Measurements from ENCODE around the gene ANKRD44. TPM values are rescaled to one million over a fixed set of nuclear protein-coding genes. Genes with fewer than 3 reads are reported as not detected.

Gene ANKRD44
- total RNA-seq, 1 donor from 2014 or later, result 6.9 TPM

- intact Hi-C loops (cut with micrococcal nuclease), result loop anchor here (10.0 kb wide), 1 partner anchor 177 kb away; no protein-coding TSS in a partner anchor
- ATAC-seq (no peak), DNase-seq (no peak)
These were observed 112.7 kb downstream of the ANKRD44 start for GRCh38 chr2:197197895-197198311.

DNA sequence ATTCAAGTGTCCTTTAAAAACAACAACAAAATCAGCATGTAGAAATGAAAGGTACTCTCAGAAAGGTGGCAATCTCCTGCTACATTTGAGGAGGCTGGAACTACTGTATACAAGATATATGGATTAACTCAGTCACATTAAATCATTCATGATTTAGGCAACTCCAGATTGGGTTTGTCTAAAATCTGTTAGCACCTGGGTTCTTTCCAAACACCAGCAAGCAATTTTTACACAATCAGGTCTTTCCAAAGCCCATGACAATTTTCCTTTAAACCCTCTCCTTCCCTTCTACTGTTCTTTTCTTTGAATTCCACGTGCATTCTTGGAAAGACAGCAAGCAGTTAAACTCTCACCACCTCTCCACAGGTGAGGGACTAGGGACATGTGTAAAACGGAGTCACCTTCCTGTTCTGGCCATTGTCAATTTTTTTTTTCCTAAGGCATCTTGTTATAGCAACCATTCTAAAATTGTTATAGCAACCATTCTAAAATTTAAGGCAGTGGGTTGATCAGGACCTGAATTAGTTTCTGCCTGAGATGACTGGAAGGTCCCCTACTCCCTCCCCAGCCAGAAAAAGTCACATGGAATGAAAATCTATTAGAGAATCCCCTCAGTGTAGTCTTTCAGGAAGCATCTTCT lies 113.9 kb downstream of the ANKRD44 start:
- DNase-seq (no peak), ATAC-seq (no peak)
- intact Hi-C loops (cut with micrococcal nuclease), result loop anchor here (10.0 kb wide), 1 partner anchor 178 kb away; no protein-coding TSS in a partner anchor

DNA sequence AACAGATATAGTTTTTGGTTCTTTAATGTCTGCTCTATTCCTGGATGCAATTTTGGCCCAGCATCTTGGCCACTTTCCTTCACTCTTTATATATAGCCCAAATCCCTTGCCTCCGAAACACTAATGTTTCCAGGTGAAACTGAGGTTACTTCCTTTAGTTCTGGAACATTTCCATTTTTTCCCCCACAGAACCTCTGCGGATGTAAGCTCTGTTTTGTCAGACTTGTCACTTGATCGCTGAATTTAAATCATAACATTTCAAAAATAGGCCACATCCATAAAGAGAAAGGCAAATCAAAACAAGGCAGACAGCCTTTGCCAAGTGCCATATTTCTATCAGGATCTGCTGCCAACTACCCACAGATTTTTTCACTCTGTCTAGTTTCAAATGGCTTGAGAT lies 115.1 kb downstream of the ANKRD44 start:
- DNase-seq (no peak), ATAC-seq (no peak)
- intact Hi-C loops (cut with micrococcal nuclease), result loop anchor here (10.0 kb wide), 1 partner anchor 179 kb away; no protein-coding TSS in a partner anchor

DNA sequence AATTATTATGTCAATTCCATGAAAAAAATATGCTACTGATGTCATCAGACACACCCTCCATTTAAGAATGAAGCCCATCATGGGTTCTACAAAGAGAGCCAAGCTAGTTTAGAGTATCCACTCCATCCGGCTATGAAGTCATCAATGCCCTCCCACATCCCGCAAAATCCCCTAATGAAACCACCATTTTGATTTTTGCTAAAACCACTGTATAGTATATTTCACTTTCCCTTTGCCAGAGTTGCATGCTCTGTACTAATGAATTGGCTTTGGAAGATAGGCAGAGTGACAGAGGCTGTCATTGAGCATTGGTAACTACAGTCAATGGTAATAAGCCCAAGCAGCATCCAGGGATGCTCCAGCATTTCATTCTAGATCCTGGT lies 118.6 kb downstream of the ANKRD44 start:
- intact Hi-C loops (cut with micrococcal nuclease), result loop anchor here (5.0 to 10.0 kb wide), 2 partner anchors 115 to 183 kb away; no protein-coding TSS in a partner anchor
- ATAC-seq, result no peak
- DNase-seq, result no peak

GRCh38 chr2:197191177-197191939 lies 119.2 kb downstream of the ANKRD44 start:
- intact Hi-C loops (cut with micrococcal nuclease), result loop anchor here (5.0 to 10.0 kb wide), 2 partner anchors 116 to 183 kb away; no protein-coding TSS in a partner anchor
- DNase-seq (no peak), ATAC-seq (peak; percentile 31)

- intact Hi-C loops (cut with micrococcal nuclease), result loop anchor here (5.0 to 10.0 kb wide), 2 partner anchors 117 to 185 kb away; no protein-coding TSS in a partner anchor
- DNase-seq, result no peak
- no peak for ATAC-seq
These were observed 120.5 kb downstream of the ANKRD44 start for GRCh38 chr2:197190100-197190432.

DNA sequence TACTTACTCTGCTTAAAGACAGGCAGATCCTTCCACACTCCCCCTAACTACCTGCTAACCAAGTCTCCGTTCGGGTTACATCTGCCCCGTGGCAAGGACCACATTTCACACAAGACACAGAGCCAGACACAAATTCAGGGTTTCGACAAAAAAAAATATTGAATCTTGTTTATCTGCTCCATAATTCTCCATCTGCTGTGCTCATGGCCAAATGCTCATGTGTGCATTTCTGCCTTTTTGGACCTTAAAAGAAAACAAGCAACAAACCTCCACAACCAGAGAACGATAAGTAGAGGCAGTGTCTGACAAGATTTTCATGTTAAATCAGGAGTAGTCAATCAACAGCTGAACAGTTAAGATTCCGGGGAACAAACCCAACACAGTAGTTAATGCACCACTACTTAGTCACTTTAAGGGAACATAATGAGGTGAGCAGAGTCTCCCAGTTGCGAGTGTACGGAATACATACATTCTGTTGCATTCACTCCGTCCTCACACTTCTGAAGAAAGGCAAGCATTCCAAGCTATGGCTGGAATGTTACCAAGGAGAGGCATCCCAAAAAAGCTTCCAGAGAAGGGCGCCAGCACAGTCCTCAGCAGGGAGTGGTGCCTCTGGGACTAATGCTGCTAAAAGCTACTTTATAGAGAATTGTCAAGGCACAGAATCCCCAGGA lies 121.0 kb downstream of the ANKRD44 start:
- DNase-seq (no peak), ATAC-seq (no peak)
- intact Hi-C loops (cut with micrococcal nuclease), result loop anchor here (5.0 to 10.0 kb wide), 3 partner anchors 118 to 195 kb away; no protein-coding TSS in a partner anchor

- ATAC-seq, result no peak
- intact Hi-C loops (cut with micrococcal nuclease), result loop anchor here (10.0 kb wide), 1 partner anchor 191 kb away; no protein-coding TSS in a partner anchor
- DNase-seq, result no peak
These were observed 124.9 kb downstream of the ANKRD44 start for GRCh38 chr2:197185676-197186075.

DNA sequence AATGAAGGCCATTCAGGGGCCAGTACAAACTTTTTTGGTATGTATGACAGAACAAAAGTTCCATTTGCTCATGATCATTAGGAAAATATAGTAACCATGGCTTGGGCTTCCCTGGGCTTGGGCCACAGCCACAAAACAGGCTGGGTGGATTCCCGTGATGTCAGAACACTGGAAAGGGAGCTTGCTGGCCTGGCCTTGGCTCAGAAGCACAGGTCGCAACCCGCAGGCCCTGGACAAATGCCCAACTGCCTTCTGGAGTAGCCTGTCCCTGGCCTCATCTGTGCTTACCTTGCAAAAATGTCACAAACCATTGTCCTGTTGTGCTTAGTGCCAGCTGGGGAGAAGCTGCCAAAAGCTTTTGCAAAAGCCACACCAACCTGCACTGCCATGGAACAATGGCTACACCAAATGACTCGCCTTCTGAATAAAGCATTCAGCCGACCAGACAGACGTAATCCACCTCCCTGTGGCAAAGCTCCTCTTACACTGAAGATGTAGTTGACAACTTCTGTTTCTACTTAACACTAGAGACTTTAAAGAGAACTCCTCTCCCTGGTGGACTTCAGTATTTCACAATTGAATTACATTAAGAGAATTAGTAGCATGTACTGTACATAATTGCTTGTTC lies 125.5 kb downstream of the ANKRD44 start:
- ATAC-seq (peak; percentile 98), DNase-seq (peak; percentile 91)
- intact Hi-C loops (cut with micrococcal nuclease), result loop anchor here (10.0 kb wide), 1 partner anchor 190 kb away; no protein-coding TSS in a partner anchor

- no peak for ATAC-seq
- intact Hi-C loops (cut with micrococcal nuclease), result loop anchor here (10.0 kb wide), 1 partner anchor 189 kb away; no protein-coding TSS in a partner anchor
- no peak for DNase-seq
These were observed 127.2 kb downstream of the ANKRD44 start for GRCh38 chr2:197183355-197183754.

DNA sequence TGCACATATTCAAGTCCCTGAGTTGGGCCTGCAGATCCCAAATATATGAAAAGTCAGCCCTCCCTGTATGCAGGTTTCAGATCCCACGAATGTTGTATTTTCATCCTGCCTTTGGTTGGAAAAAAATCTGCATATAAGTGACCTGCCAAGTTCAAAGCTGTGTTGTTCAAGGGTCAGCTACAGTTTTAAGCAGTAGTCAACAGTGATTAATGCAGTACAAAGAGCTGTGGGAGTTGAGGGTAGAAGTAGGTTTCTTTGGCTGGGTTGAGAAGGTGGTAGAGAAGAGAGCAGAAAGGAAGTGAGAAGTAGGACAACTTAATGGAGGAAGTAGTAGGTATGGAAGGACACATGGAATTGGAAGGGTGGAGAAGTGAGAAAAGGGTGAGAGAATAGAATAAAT lies 127.9 kb downstream of the ANKRD44 start:
- ATAC-seq, result no peak

DNA sequence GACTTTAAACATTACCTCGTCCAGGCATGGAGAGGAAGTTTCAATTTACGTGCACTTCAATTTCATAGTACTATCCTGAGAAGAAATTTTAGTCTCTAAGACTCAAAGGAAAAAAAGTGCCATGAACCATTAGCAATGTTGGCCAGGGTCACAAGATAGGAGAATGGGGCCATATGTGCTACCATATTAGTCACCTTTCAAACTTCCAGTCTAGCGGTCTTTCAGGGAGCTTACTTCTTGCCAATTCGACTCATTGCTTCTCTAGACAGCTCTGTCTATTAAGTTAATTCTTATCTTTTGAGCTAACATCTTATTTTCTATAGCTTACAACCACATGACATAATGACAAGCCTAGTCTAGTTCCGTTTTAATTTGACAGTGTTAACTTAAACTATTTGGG lies 129.1 kb downstream of the ANKRD44 start:
- DNase-seq, result no peak
- intact Hi-C loops (cut with micrococcal nuclease), result loop anchor here (10.0 kb wide), 1 partner anchor 187 kb away; no protein-coding TSS in a partner anchor
- ATAC-seq, result no peak

More for the DNA sequence above, 127.9 kb downstream of the ANKRD44 start:
- DNase-seq, result no peak
- intact Hi-C loops (cut with micrococcal nuclease), result loop anchor here (10.0 kb wide), 1 partner anchor 188 kb away; no protein-coding TSS in a partner anchor

- intact Hi-C loops (cut with micrococcal nuclease), result loop anchor here (10.0 kb wide), 1 partner anchor 185 kb away; no protein-coding TSS in a partner anchor
- ATAC-seq, result peak; percentile 57
- peak; percentile 40 for DNase-seq
These were observed 130.7 kb downstream of the ANKRD44 start for GRCh38 chr2:197179744-197180498.

DNA sequence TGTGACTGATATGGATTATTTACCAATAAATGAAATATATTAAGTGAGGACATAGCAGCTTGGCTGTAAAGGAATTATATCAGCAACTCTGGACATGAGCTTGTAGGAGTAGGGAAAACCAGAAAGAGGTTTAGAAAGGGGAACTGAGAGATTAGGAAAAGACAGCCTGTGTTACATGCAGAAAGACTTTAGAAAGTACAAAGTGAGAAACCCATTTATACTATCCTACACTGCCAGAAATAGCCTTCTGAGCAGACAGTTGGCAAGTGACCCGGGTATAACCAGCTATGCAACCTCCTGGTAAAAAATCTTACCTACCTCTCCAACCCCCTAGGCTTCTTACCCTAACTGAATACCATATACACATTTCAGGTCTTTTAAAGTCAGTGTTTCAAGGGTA lies 134.1 kb downstream of the ANKRD44 start:
- ATAC-seq (no peak), DNase-seq (no peak)
- intact Hi-C loops (cut with micrococcal nuclease), result no loop called here

GRCh38 chr2:197174539-197175094 lies 136.0 kb downstream of the ANKRD44 start:
- DNase-seq (no peak), ATAC-seq (no peak)
- intact Hi-C loops (cut with micrococcal nuclease), result no loop called here

DNA sequence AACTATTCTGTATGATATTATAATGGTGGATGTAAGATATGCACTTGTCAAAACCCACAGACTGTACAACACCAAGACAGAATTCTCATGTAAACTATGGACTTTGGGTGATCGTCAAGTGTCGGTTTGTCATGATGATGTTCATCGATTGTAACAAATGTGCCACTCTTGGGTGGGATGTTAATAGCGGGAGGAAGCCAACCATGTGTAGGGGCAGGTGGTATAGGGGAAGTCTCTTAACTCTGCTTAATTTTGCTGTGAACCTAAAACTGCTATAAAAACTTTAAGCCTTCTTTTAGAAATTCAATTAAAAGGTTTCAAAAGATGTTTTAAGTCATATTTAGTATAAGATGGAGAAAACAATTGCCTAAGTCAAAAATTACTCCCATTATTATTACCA lies 139.0 kb downstream of the ANKRD44 start:
- ATAC-seq (no peak), DNase-seq (no peak)
- intact Hi-C loops (cut with micrococcal nuclease), result no loop called here

- DNase-seq, result no peak
- no peak for ATAC-seq
- intact Hi-C loops (cut with micrococcal nuclease), result no loop called here
These were observed 140.4 kb downstream of the ANKRD44 start for GRCh38 chr2:197170208-197170607.

- peak; percentile 67 for ATAC-seq
- intact Hi-C loops (cut with micrococcal nuclease), result no loop called here
These were observed 141.9 kb downstream of the ANKRD44 start for GRCh38 chr2:197168705-197169104.

More at GRCh38 chr2:197168705-197169104, 141.9 kb downstream of the ANKRD44 start:
- DNase-seq, result peak; percentile 53
